ENCODE results near the gene MSTO1.
"Not testable (repeated sequence)": the region's sequence is repeated elsewhere in the genome, so short reads cannot be mapped to it uniquely, and the experiment has no call there.

Gene MSTO1

DNA sequence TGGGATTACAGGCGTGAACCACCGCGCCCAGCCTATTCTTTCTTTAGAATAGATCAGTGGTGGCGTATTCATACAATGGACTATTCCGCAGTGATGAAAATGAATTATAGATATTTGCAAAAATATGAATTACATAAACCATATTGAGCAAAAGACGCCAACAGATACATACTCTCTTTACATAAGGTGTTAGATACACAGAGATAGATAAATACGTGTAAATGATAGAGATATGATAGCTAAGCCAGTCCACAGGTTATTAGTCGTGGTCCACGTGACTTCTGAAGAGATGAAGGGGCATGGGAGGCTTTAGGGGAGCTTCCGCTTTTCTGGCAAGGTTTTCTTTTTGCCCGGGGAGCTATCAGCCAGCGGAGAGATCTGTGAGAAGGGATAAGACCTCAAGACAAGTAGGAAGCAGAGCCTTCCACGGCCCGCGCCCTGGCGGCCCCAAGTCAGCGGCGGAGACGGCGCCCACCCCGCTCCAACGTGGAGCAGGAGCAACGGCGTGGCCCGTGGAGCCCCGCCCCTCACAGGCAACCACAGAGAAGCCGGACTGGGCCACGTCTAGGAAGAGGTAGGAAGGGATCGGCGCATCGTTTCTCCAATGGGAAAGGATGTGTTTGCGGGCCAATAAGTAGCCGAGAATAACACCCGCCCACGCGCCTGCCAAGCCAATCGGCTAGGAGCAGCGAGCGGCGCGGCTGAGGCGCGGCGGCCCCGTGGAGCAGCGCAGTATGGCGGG lies at the start of gene MSTO1:
MSTO1 (plus strand) TSS at position 704 of the 742 bp plus-strand sequence; CDS start at position 735, 31 bp downstream.
- peak; percentile 97 to 99 (median 98) for DNase-seq (ENCODE audit: low read depth in 4 of 4, low spot score in 1 of 4)

DNA sequence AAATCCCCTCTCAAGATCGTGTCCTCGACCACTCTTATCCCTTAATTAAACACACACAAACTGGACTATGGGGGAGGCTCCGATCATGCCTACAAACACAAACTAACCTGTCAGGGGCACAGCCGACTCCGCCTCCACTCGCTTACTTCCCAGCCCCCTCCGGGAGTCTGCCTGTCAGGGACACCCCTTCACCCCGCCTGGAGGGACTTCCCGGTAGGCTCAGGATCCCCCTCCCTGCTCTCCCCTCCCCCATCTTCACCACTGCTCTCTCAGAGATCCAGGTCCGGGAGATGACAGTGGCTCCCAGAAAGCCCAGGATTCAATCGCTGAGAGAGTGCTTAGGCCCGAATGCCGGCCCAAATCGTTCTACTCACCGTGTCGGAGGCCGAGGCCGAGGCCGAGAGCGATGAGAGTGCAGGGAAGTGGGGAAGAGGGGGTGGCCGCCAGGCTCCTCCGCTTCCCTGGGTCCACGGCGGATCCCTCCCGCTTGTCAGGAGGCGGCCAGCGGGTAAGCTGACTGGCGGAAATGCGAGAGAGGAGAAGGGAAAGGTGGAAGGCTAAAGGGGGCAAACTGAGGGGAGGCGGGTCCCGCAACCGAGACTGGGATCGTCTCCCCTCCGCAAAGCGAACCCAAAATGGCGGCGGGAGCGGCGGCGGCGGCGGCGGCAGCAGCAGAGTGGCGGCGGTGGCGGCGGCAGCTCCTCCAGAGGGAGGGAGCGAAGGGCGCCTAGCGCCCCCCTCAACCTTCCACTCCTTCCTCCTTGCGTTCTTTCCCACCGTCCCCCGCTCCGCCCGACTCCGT lies 48.0 kb upstream of the MSTO1 start:
- peak; percentile 39 to 43 (median 41) for DNase-seq (ENCODE audit: low read depth in 4 of 4, low spot score in 1 of 4)

DNA sequence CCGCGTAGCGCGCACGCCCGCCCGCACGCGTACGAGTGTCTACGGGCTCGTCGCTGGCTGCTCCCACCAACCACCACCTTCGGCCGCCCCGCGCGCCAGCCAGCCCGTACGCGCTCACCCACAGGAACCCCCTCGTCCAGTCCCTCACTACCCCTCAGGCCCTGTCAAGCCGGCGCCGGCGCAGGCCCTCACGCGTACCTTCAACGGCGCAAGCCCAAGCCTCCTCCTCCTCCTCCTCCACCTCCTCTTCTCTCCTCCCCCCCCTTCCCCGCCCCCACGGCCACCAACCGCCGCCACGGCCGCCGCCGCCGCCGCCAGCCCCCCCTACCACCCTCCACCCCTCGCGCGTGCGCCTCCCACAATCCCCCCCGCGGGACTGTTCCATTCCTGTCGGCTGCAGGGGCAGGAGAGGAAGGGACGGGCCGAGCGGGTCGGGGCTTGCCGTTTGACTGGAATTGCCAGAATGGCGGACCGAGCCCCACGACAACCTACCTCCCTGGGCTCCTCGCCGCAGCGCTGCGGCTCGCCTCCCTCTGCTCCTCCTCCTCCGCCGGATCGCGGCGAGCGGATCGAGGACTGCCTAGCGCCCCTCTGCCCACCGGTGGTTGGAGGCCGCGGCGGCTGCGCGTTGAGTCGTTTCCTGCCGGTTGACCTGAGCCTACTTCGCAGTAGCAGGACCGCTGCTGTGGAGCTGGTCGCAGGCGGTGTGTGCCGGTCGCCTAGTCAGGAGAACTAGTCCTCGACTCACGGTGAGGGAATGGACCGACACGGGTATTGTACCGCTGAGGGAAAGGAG lies 47.2 kb upstream of the MSTO1 start, which contains the start of gene ASH1L:
ASH1L (minus strand) TSS at position 223 of the 796 bp plus-strand sequence. CDS start 41,284 bp downstream, outside the sequence.
- DNase-seq (ENCODE audit: low read depth in 4 of 4, low spot score in 1 of 4) = peak; percentile 76 to 94 (median 87)

GRCh38 chr1:155563377-155564022 lies 46.5 kb upstream of the MSTO1 start:
- not testable (repeated sequence) for DNase-seq (ENCODE audit: low read depth in 4 of 4, low spot score in 1 of 4)

GRCh38 chr1:155569988-155570592 lies 39.9 kb upstream of the MSTO1 start:
- no peak for DNase-seq (ENCODE audit: low read depth in 4 of 4, low spot score in 1 of 4)

DNA sequence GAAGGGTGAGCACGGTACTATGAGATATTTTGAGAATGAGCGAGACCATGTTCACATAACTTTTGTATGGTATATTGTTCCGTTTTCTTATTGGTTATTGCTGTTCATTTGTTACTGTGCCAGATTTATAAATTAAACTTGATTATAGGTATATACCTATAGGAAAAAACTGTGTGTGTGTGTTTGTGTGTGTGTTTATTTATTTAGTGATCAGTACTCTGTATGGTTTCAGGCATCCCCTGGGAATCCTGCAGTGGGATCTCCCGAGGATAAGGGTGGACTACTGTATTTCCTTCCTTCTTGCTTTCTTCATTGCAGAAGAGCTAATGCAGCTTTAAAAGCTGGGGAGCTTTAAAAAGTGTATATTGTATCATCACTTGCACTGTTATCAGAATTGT lies 39.4 kb upstream of the MSTO1 start:
- DNase-seq (ENCODE audit: low read depth in 4 of 4, low spot score in 1 of 4) = no peak

DNA sequence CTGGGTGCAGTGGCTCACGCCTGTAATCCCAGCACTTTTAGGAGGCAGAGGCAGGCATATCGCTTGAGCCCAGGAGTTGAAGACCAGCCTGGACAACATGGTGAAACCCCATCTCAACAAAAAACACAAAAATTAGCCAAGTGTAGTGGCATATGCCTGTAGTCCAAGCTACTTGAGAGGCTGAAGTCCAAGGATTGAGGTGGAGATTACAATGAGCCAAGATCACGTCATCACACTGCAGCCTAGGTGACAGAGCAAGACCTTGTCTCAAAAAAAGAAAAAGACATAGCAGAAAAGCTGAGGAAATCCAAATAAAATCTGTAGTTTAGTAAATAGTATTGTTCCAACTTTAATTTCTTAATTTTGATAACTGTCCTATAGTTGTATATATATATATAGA lies 35.9 kb upstream of the MSTO1 start:
- DNase-seq (ENCODE audit: low read depth in 4 of 4, low spot score in 1 of 4) = no peak

DNA sequence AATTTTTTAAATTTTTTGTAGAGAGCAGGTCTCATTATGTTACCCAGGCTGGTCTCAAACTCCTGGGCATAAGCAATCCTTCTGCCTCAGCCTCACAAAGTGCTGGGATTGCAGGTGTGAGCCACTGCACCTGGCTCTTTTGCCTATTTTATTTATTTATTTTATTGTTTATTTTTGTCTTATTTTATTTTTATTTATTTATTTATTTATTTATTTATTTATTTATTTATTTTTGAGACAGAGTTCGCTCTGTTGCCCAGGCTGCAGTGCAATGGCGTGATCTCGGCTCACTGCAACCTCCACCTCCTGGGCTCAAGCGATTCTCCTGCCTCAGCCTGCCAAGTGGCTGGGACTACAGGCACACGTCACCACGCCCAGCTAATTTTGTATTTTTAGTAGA lies 34.4 kb upstream of the MSTO1 start:
- DNase-seq (ENCODE audit: low read depth in 4 of 4, low spot score in 1 of 4) = not testable (repeated sequence)

- DNase-seq (ENCODE audit: low read depth in 4 of 4, low spot score in 1 of 4) = not testable (repeated sequence)
These were observed 26.2 kb upstream of the MSTO1 start for GRCh38 chr1:155583846-155584245.

DNA sequence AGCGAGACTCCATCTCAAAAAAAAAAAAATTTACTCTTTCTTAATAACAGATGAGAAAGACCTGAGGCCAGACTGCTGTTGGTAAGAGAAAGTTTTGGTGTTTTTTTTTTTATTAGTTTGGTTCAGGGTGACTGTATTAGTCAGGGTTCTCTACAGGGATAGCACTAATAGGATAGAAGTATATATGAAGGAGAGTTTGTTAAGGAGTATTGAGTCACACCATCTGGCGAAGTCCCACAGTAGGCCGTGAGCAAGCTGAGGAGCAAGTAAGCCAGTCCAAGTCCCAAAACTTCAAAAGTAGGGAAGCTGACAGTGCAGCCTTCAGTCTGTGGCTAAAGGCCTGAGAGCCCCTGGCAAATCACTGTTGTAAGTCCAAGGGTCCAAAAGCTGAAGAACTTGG lies 20.7 kb upstream of the MSTO1 start:
- DNase-seq (ENCODE audit: low read depth in 4 of 4, low spot score in 1 of 4) = not testable (repeated sequence)

- not testable (repeated sequence) for DNase-seq (ENCODE audit: low read depth in 4 of 4, low spot score in 1 of 4)
These were observed 19.3 kb upstream of the MSTO1 start for GRCh38 chr1:155590516-155591247.

GRCh38 chr1:155591770-155592169 lies 18.2 kb upstream of the MSTO1 start:
- DNase-seq (ENCODE audit: low read depth in 4 of 4, low spot score in 1 of 4) = no peak

GRCh38 chr1:155595877-155596474 lies 14.0 kb upstream of the MSTO1 start:
- not testable (repeated sequence) for DNase-seq (ENCODE audit: low read depth in 4 of 4, low spot score in 1 of 4)

DNA sequence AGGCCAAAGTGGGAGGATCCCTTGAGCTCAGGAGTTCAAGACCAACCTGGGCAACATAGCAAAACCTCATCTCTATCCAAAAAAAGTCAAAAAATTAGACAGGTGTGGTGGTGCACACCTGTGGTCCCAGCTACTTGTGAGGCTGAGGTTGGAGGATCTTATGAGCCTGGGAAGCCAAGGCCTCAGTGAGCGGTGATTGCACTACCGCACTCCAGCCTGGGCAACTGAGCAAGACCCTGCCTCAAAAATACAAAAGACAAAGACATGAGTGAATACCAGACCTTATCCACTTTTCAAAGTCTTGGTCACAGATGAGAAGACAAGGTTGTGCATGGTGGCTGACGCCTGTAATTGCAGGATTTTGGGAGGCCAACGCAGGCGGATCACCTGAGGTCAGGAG lies 13.2 kb upstream of the MSTO1 start:
- no peak for DNase-seq (ENCODE audit: low read depth in 4 of 4, low spot score in 1 of 4)

DNA sequence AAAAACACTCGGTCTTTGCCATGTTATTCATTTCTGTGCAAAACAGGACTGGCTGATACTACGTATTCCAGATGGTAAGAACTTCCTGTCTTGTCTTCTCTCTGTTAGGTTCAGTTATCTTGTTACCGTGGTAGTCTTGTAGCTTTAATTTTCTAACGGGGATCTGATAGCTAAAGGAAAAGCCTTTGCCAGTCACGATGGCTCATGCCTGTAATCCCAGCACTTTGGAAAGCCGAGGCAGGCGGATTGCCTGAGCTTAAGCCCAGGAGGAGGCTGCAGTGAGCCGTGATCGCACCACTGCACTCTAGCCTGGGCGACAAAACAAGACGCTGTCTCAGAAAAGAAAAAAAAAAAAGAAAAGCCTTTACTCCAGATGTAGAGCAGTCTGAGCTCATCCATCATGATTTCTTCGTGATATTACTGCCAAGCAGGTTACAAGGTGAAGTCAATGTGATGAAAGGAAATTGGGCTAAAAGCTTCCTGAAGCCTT lies 11.1 kb upstream of the MSTO1 start:
- no peak for DNase-seq (ENCODE audit: low read depth in 4 of 4, low spot score in 1 of 4)

GRCh38 chr1:155599828-155600572 lies 10.0 kb upstream of the MSTO1 start:
- DNase-seq (ENCODE audit: low read depth in 4 of 4, low spot score in 1 of 4) = not testable (repeated sequence)

GRCh38 chr1:155607708-155608107 lies 2.3 kb upstream of the MSTO1 start:
- DNase-seq (ENCODE audit: low read depth in 4 of 4, low spot score in 1 of 4) = no peak

GRCh38 chr1:155608888-155609225 lies 1.2 kb upstream of the MSTO1 start:
- DNase-seq (ENCODE audit: low read depth in 4 of 4, low spot score in 1 of 4) = no peak

GRCh38 chr1:155610257-155610647 lies 234 bp downstream of the MSTO1 start:
- not testable (repeated sequence) for DNase-seq (ENCODE audit: low read depth in 4 of 4, low spot score in 1 of 4)

Measured in stimulated activated CD4-positive, alpha-beta T cell treated with anti-CD3 and anti-CD28 coated beads, Interleukin-1b, Interleukin-23, amount 100 ng/mL, for 24 hours (primary cell).